HG03175 (cell line): ENCODE measurements around the gene PHETA1.
"Not testable (repeated sequence)": the region's sequence is repeated elsewhere in the genome, so short reads cannot be mapped to it uniquely, and the experiment has no call there.

Experiments used
- ATAC-seq: cut with Tn5 transposase; IDR thresholded peaks from one replicate; pipeline ENCODE4 v1.9.1; 2021; ENCODE audit warnings: mild to moderate bottlenecking, moderate library complexity; ENCODE audit not compliant: unreplicated experiment

Gene PHETA1

GRCh38 chr12:111351026-111351425, 17.9 kb downstream of the PHETA1 start:
- no peak for ATAC-seq

GRCh38 chr12:111349748-111350520, 19.0 kb downstream of the PHETA1 start:
- ATAC-seq, result no peak

- ATAC-seq, result no peak
Observed at GRCh38 chr12:111349101-111349747, 19.7 kb downstream of the PHETA1 start.

GRCh38 chr12:111347891-111348644, 20.8 kb downstream of the PHETA1 start:
- no peak for ATAC-seq

GRCh38 chr12:111344254-111344875, 24.5 kb downstream of the PHETA1 start:
- no peak for ATAC-seq

GRCh38 chr12:111343181-111343580, 25.7 kb downstream of the PHETA1 start:
- ATAC-seq, result no peak

GRCh38 chr12:111342376-111342775, 26.5 kb downstream of the PHETA1 start:
- no peak for ATAC-seq

- ATAC-seq, result no peak
Observed at GRCh38 chr12:111341426-111342065, 27.3 kb downstream of the PHETA1 start.

GRCh38 chr12:111340680-111341079, 28.2 kb downstream of the PHETA1 start:
- ATAC-seq, result not testable (repeated sequence)

GRCh38 chr12:111340231-111340630, 28.7 kb downstream of the PHETA1 start:
- no peak for ATAC-seq

GRCh38 chr12:111339321-111339938, 29.5 kb downstream of the PHETA1 start:
- no peak for ATAC-seq

- no peak for ATAC-seq
Observed at GRCh38 chr12:111338096-111338495, 30.8 kb downstream of the PHETA1 start.

- ATAC-seq, result no peak
Observed at GRCh38 chr12:111337371-111337770, 31.5 kb downstream of the PHETA1 start.

GRCh38 chr12:111336411-111336810, 32.5 kb downstream of the PHETA1 start:
- not testable (repeated sequence) for ATAC-seq

GRCh38 chr12:111335811-111336210, 33.1 kb downstream of the PHETA1 start:
- no peak for ATAC-seq

- not testable (repeated sequence) for ATAC-seq
Observed at GRCh38 chr12:111335301-111335700, 33.6 kb downstream of the PHETA1 start.

GRCh38 chr12:111334393-111334915, 34.4 kb downstream of the PHETA1 start:
- no peak for ATAC-seq

- no peak for ATAC-seq
Observed at GRCh38 chr12:111330800-111331752, 37.8 kb downstream of the PHETA1 start.

- no peak for ATAC-seq
Observed at GRCh38 chr12:111328138-111328537, 40.8 kb downstream of the PHETA1 start.
